HG02623 (cell line): ENCODE measurements around the gene PFKP.

ENCODE experiments used
- ATAC-seq: cut with Tn5 transposase; IDR thresholded peaks from one replicate; pipeline ENCODE4 v1.9.1; 2021; ENCODE audit warnings: moderate library complexity; ENCODE audit not compliant: unreplicated experiment

PFKP gene

GRCh38 chr10:3068968-3069737, 1.8 kb downstream of the PFKP start:
- ATAC-seq: peak; percentile 29

- no peak for ATAC-seq
These were observed 2.5 kb downstream of the PFKP start for GRCh38 chr10:3069876-3070275.

- ATAC-seq: no peak
These were observed 4.3 kb downstream of the PFKP start for GRCh38 chr10:3071405-3072198.

DNA sequence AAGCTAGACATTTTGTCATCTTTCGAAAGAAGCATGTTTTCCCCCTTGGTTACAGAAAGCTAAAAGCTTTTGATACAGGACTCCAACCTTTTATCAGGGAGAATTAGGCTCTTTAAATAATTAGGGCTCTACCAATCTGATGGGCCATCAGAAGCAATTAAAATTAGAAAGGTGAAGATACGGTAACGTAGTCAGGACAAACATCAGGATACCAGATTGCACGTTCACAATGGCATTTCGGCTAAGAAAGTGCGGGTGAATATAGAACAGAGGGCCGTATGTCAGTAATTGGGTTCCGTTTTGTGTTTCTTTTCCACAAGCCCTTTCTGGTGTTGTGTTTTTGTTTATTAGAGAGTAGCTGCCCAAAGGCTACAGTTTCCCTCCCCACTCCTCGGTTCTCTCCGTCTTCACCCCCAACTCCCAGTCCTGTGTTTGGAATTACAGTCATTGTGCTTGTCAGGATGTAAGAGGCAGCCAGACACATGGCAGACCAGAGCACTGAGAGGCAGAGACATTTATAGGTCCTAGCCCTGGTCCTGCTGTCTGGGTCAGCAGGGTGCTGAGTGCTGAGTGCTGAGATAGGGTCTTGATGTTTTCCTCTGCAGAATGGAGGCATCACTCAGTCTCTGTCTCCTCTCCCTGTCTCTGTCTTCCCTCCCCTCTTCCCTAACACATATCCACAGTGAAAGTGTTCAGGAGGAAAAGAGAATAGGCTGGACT, 5.5 kb downstream of the PFKP start:
- no peak for ATAC-seq

DNA sequence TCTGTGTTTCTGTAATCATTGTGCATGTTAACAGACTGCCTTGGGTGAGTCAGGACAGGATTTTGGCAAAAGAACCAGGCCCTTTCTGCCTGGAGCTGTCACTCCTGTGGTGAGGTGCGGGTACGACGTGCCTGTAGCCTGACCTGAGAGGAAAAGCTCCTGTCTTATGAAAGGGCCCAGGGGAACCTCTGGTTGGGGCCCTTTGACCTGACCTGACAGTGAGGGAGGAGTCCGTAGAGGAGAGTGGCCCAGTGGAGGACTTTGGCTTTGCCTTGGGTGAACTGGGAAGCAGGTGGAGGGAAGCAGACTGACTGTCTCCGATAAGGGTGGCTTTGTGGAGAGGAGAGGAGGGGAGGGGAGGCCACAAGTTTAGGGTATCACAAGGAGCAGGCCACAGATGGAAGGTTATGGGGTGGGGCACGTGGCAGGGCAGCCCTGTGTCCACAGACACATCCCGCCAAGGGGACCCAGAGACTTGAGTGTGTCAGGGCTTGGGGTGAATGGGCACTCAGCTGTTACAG, 6.9 kb downstream of the PFKP start:
- ATAC-seq: no peak

DNA sequence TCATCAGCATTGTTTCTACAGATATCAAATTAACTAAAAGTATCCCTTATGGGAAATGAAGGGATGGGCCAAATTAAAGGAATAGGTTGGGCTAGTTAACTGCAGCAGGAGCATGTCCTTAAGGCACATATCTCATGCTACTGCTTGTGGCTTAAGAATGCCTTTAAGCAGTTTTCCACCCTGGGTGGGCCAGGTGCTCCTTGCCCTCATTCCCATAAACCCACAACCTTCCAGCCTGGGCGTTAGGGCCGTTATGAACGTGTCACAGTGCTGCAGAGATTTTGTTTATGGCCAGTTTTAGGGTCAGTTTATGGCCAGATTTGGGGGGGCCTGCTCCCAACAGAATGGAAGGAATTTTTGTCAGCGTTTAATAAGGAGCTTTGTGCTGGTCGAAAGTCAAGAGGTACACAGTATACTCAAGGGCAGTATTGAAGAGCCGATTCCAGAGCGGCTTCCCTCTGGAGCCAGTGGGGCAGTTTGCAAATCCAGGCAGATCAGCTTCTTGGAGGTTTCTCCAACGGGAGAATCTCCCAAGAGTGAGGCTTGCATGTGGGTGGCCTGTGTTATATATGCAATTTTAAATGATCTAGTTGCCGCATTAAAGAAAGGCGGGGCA, 7.7 kb downstream of the PFKP start:
- no peak for ATAC-seq

- ATAC-seq: no peak
These were observed 8.8 kb downstream of the PFKP start for GRCh38 chr10:3076138-3076537.

DNA sequence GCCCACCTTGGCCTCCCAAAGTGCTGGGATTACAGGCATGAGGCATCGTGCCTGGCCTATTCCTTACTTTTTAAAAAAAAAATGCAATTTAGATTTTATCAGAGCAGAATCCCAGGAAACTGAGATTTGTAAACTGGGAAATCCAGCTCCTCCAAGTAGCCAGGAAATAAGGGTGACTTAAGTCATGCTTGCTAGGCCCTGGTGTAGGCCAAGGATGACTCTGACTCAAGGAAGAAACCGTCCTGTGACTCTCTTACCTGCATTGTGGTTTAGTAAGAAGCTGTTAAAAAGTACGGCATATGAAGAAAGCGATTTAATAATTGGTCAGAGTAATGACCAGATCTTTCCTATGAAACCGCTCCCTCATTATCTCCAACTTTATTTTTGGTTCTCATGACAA, 10.2 kb downstream of the PFKP start:
- no peak for ATAC-seq

GRCh38 chr10:3077940-3078630, 10.7 kb downstream of the PFKP start:
- no peak for ATAC-seq

- ATAC-seq: no peak
These were observed 14.1 kb downstream of the PFKP start for GRCh38 chr10:3081383-3081981.

DNA sequence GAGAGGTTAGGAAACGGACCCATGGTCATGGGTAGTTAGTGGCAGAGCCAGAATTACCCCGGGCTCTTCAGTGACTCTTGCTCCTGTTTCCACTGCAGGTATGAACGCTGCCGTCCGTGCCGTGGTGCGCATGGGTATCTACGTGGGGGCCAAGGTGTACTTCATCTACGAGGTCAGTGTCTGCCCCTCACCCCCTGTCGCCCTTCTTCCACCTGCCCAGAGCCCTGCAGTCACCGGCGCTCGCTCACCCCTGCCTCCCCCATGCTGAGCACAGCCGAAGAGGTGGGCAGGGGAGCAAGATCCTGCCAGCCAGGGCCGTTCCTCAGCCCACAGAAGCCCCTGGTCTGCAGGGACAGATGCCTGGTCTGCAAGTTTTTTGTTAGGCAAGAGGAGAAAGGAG, 14.9 kb downstream of the PFKP start:
- ATAC-seq: no peak

GRCh38 chr10:3085785-3086567, 18.6 kb downstream of the PFKP start:
- no peak for ATAC-seq

GRCh38 chr10:3090388-3090787, 23.0 kb downstream of the PFKP start:
- no peak for ATAC-seq

DNA sequence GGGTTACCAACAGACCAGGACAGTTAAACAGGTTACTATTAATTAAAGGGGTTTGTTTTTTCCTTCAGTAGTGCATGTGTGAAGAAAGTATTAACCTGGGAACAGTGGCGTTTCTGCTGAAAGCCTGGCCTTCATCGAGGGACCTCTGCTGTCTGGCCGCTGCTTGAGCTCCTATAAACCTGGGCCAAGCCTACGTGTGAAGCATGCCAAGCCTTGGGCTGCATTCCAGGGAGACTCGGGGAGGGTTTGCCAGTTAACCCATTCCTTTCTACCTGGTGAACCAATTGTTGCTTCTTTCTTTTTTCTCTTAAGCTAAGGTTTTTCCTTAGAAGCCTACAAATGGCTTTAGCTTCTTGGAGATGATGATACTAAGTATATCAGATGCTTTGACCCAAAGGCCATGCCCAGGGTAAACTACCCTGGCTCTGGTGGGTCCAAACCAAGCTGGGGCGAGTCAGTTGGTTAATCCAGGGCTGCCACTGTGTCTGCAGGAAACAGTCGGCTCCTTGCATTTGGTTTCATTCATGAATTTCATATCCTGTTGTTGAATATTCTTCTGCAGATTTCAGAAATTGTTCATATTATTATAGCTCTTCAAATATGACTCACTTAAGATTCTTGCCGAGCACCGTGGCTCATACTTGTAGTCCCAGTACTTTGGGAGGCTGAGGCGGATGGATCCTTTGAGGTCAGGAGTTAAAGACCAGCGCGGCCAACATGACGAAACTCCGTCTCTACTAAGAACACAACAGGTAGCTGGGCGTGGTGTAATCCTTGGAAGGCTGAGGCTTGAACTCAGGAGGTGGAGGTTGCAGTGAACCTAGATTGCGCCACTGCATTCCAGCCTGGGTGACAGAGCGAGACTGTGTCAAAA, 23.8 kb downstream of the PFKP start:
- no peak for ATAC-seq

DNA sequence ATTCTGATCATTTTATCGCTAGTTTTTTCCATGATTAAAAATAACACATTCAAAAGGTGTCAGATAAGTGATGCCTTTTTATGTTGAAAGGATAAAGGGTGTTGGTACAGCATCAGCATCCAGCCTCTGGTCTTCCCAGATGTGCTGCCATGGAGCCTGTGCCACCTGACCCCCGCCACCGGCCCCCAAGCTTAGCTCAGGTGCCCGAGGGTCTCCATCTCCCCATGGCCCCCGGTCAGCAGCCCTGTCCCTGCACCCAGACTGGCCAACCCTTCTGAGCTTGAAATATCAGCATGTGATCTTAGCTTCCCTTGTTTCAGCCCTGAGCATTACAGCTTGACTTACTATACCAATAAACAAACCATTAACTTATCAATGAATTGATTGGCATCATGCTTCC, 24.6 kb downstream of the PFKP start:
- no peak for ATAC-seq

GRCh38 chr10:3093996-3094395, 26.6 kb downstream of the PFKP start:
- ATAC-seq: no peak

DNA sequence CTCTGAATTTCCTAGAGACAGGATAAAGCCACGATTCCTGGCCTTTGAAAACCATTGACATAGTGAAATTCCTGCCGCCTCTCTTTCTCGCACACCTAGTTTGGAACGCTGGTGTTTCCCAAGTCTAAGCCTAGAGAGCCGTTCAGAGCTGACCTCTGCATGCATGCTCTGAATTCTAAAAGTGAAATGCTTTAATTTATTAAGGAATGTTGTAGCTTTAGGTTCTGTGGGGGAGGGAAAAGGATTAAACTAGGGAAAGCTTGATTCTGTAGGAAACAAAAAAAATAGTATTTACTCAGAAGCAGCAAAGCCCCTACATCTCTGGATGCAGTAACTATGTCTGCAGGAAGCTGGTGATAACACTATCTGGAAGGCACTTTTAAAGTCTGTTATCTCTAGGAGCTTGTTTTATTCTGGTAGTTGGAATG, 27.3 kb downstream of the PFKP start:
- ATAC-seq: no peak
